GM19395 (cell line): ENCODE data around the gene TAS1R1.

Experiments
- ATAC-seq: cut with Tn5 transposase; IDR thresholded peaks from one replicate; pipeline ENCODE4 v1.9.1; 2021; ENCODE audit warnings: mild to moderate bottlenecking, moderate library complexity; ENCODE audit not compliant: unreplicated experiment

TAS1R1 gene

GRCh38 chr1:6602669-6603237 is 47.6 kb downstream of the TAS1R1 start, which contains the start of gene KLHL21:
TSS of gene KLHL21 (minus strand) at chr1:6602869. CDS start at chr1:6602817, 52 bp downstream.
- peak; percentile 48 for ATAC-seq

- ATAC-seq, result peak; percentile 30
These were observed 48.3 kb downstream of the TAS1R1 start for GRCh38 chr1:6603238-6603914.

GRCh38 chr1:6603915-6604558 is 48.9 kb downstream of the TAS1R1 start:
- no peak for ATAC-seq

GRCh38 chr1:6612641-6613360 is 57.7 kb downstream of the TAS1R1 start:
- peak; percentile 41 for ATAC-seq

GRCh38 chr1:6613361-6614018 is 58.4 kb downstream of the TAS1R1 start, which contains the start of gene PHF13:
TSS of gene PHF13 (plus strand) at chr1:6613731. CDS start at chr1:6614067, 336 bp downstream.
- peak; percentile 86 for ATAC-seq

- no peak for ATAC-seq
These were observed 59.2 kb downstream of the TAS1R1 start for GRCh38 chr1:6614019-6614928.

- ATAC-seq, result no peak
These were observed 60.0 kb downstream of the TAS1R1 start for GRCh38 chr1:6614929-6615785.

- ATAC-seq, result no peak
These were observed 63.9 kb downstream of the TAS1R1 start for GRCh38 chr1:6619045-6619444.

- ATAC-seq, result no peak
These were observed 66.6 kb downstream of the TAS1R1 start for GRCh38 chr1:6621429-6622391.

GRCh38 chr1:6622396-6623152 is 67.5 kb downstream of the TAS1R1 start:
- ATAC-seq, result no peak

- ATAC-seq, result no peak
These were observed 68.3 kb downstream of the TAS1R1 start for GRCh38 chr1:6623269-6623965.

GRCh38 chr1:6624710-6625583 is 69.8 kb downstream of the TAS1R1 start, which contains the start of gene THAP3:
TSS of gene THAP3 (plus strand) at chr1:6624868. CDS start at chr1:6625219, 351 bp downstream.
- ATAC-seq, result peak; percentile 71

GRCh38 chr1:6625584-6626149 is 70.6 kb downstream of the TAS1R1 start:
- peak; percentile 46 for ATAC-seq

- ATAC-seq, result no peak
These were observed 71.9 kb downstream of the TAS1R1 start for GRCh38 chr1:6627031-6627430.
